Astrocyte (in vitro differentiated cells and primary cell): ENCODE results near the gene PRKCA. TPM values are rescaled to one million over a fixed set of nuclear protein-coding genes. Genes with fewer than 3 reads are reported as not detected.

Experiments used
- DNase-seq: peaks from one replicate; pipeline ENCODE4 v3.0.0-alpha.2; 2010; ENCODE audit warnings: low read depth
- FAIRE-seq: peaks from 2 replicates; lab custom pipeline; 2011; peaks lifted over from hg19 to GRCh38; lab: Jason Lieb, UNC
- H2AFZ ChIP-seq: 2 replicates; pipeline ENCODE4 v1.6.0; 2012; ENCODE audit warnings: low read depth, low read length, inconsistent platforms
- H3K27ac ChIP-seq: 2 replicates; pipeline ENCODE4 v1.5.1; 2011; ENCODE audit warnings: low read depth, low read length, inconsistent platforms
- H3K27me3 ChIP-seq: 2 replicates; pipeline ENCODE4 v1.6.0; 2011; ENCODE audit warnings: low read length, inconsistent platforms; ENCODE audit not compliant: insufficient read depth
- H3K36me3 ChIP-seq: 2 replicates; pipeline ENCODE4 v1.5.1; 2011; ENCODE audit warnings: low read length, inconsistent platforms; ENCODE audit not compliant: insufficient read depth
- H3K4me1 ChIP-seq: 2 replicates; pipeline ENCODE4 v1.5.1; 2011; ENCODE audit warnings: low read length, inconsistent platforms; ENCODE audit not compliant: insufficient read depth
- H3K4me2 ChIP-seq: 2 replicates; pipeline ENCODE4 v1.6.0; 2012; ENCODE audit warnings: low read length, inconsistent platforms
- H3K4me3 ChIP-seq: 2 replicates; pipeline ENCODE4 v1.5.1; 2011; ENCODE audit warnings: low read depth, mild to moderate bottlenecking, low read length, inconsistent platforms; ENCODE audit not compliant: insufficient read depth
- H3K79me2 ChIP-seq: 2 replicates; pipeline ENCODE4 v1.6.0; 2012; ENCODE audit warnings: mild to moderate bottlenecking, low read length, inconsistent platforms; ENCODE audit not compliant: insufficient read depth
- H3K9ac ChIP-seq: 2 replicates; pipeline ENCODE4 v1.6.0; 2012; ENCODE audit warnings: mild to moderate bottlenecking, low read length, inconsistent platforms
- H3K9me3 ChIP-seq: 2 replicates; pipeline ENCODE4 v1.5.1; 2012; ENCODE audit warnings: low read depth, mild to moderate bottlenecking, low read length, inconsistent platforms; ENCODE audit not compliant: insufficient read depth
- H4K20me1 ChIP-seq: 2 replicates; pipeline ENCODE4 v1.6.0; 2012; ENCODE audit warnings: low read length, inconsistent platforms; ENCODE audit not compliant: insufficient read depth
- H3K27ac Mint-ChIP-seq: one replicate; pipeline ENCODE4 v1.8.0; 2021; ENCODE audit warnings: mild to moderate bottlenecking, mixed read lengths; ENCODE audit not compliant: unreplicated experiment
- H3K27me3 Mint-ChIP-seq: one replicate; pipeline ENCODE4 v1.8.0; 2021; ENCODE audit warnings: low read depth, mixed read lengths; ENCODE audit not compliant: unreplicated experiment
- H3K36me3 Mint-ChIP-seq: one replicate; pipeline ENCODE4 v1.8.0; 2021; ENCODE audit warnings: low read depth, mixed read lengths; ENCODE audit not compliant: unreplicated experiment
- H3K4me1 Mint-ChIP-seq: one replicate; pipeline ENCODE4 v1.8.0; 2021; ENCODE audit warnings: low read depth, mixed read lengths; ENCODE audit not compliant: unreplicated experiment
- H3K4me3 Mint-ChIP-seq: one replicate; pipeline ENCODE4 v1.8.0; 2021; ENCODE audit warnings: mild to moderate bottlenecking, moderate library complexity, mixed read lengths; ENCODE audit not compliant: unreplicated experiment
- H3K9me3 Mint-ChIP-seq: one replicate; pipeline ENCODE4 v1.8.0; 2021; ENCODE audit warnings: mild to moderate bottlenecking, mixed read lengths; ENCODE audit not compliant: unreplicated experiment
- EZH2 ChIP-seq: IDR thresholded peaks from 2 replicates; pipeline ENCODE4 v1.6.1; 2012; ENCODE audit warnings: mild to moderate bottlenecking, low read length, inconsistent platforms; ENCODE audit not compliant: insufficient read depth
- total RNA-seq: library from RNA; stranded (reverse); gene quantifications from 2 replicates; pipeline ENCODE4 v1.2.1, GENCODE V29; 2021
- TF ChIP-seq, protein P1 (sequence below): IDR thresholded peaks from 2 replicates; pipeline ENCODE4 v1.5.1; 2011; ENCODE audit warnings: low read depth, mild to moderate bottlenecking, inconsistent platforms, low read length, moderate library complexity; ENCODE audit not compliant: insufficient read depth

The PRKCA gene
- total RNA-seq, 1 donor from 2014 or later: 49.9 TPM

DNA sequence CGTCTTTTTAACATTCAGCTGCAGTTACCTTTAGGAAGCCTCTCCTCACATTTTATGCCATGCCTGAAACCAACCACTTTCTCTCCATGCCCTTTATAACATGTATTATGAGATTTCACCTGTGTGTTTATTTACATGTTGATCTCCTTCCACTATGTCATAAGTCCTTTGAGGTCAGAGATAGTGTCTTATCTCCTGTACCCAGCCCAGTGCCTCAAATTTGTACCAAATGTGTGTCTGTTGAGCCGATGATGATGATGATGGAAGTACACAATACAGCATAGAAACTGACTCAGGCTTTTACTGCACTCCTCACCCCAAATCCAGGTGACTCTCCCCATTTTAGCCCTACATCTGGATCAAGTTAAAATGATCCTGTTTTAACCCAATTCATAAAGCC lies 353.0 kb downstream of the PRKCA start:
- Mint-ChIP-seq H3K4me3 (peak overlapping the region; percentile 28), H3K27ac (no peak overlapping the region)
- TF ChIP-seq, protein P1, sequence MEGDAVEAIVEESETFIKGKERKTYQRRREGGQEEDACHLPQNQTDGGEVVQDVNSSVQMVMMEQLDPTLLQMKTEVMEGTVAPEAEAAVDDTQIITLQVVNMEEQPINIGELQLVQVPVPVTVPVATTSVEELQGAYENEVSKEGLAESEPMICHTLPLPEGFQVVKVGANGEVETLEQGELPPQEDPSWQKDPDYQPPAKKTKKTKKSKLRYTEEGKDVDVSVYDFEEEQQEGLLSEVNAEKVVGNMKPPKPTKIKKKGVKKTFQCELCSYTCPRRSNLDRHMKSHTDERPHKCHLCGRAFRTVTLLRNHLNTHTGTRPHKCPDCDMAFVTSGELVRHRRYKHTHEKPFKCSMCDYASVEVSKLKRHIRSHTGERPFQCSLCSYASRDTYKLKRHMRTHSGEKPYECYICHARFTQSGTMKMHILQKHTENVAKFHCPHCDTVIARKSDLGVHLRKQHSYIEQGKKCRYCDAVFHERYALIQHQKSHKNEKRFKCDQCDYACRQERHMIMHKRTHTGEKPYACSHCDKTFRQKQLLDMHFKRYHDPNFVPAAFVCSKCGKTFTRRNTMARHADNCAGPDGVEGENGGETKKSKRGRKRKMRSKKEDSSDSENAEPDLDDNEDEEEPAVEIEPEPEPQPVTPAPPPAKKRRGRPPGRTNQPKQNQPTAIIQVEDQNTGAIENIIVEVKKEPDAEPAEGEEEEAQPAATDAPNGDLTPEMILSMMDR: no peak
- TF ChIP-seq EZH2: no peak

DNA sequence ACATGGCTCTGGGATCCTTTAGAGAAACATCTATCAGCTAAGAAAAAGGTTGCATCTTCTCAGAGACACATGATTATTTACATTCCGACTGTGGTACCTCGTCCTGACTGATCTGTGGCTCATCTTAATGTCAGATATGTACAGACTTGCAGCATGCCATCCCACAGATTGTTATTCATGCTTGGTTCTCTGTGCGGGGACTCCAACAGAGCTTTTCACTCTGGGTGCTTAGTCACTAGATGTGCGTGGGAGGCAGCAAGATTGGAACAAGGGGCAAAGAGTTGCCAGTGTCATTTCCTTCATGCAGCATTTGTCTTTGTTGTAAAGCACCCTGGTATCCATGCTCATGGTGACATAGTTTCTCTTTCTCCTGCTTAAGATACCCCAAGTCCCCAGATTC lies 353.4 kb downstream of the PRKCA start:
- no peaks in the 10 kb centered on the region for H3K27me3 ChIP-seq
- H3K27ac Mint-ChIP-seq: no peak overlapping the region
- no peak overlapping the region for H3K4me3 ChIP-seq
- H3K4me1 ChIP-seq: peaks cover 13% of the 10 kb centered on the region
- peaks cover 28% of the 10 kb centered on the region for H3K36me3 Mint-ChIP-seq
- H3K4me1 Mint-ChIP-seq: peaks cover 25% of the 10 kb centered on the region
- TF ChIP-seq EZH2: no peak
- TF ChIP-seq, protein P1: no peak
- H3K9ac ChIP-seq: no peak overlapping the region
- H3K79me2 ChIP-seq: no peaks in the 10 kb centered on the region
- no peak overlapping the region for H3K27ac ChIP-seq
- H3K9me3 ChIP-seq: no peaks in the 10 kb centered on the region
- H3K4me3 Mint-ChIP-seq: peak overlapping the region; percentile 28
- DNase-seq (peak; percentile 74), FAIRE-seq (peak; percentile 96)
- H4K20me1 ChIP-seq: peaks cover 6% of the 10 kb centered on the region
- H3K27me3 Mint-ChIP-seq: no peaks in the 10 kb centered on the region
- peak overlapping the region; percentile 56 for H3K4me2 ChIP-seq
- peaks cover 1% of the 10 kb centered on the region for H3K9me3 Mint-ChIP-seq
- H3K36me3 ChIP-seq: no peaks in the 10 kb centered on the region
- H2AFZ ChIP-seq: no peak overlapping the region

More for the DNA sequence above, 353.0 kb downstream of the PRKCA start:
- no peaks in the 10 kb centered on the region for H3K27me3 Mint-ChIP-seq
- no peak overlapping the region for H2AFZ ChIP-seq
- peaks cover 13% of the 10 kb centered on the region for H3K4me1 ChIP-seq
- no peak overlapping the region for H3K9ac ChIP-seq
- no peaks in the 10 kb centered on the region for H3K27me3 ChIP-seq
- H3K4me3 ChIP-seq: no peak overlapping the region
- FAIRE-seq (no peak), DNase-seq (no peak)
- H3K4me1 Mint-ChIP-seq: peaks cover 25% of the 10 kb centered on the region
- no peak overlapping the region for H3K27ac ChIP-seq
- H3K9me3 Mint-ChIP-seq: peaks cover 1% of the 10 kb centered on the region
- peak overlapping the region; percentile 56 for H3K4me2 ChIP-seq
- no peaks in the 10 kb centered on the region for H3K79me2 ChIP-seq
- H4K20me1 ChIP-seq: peaks cover 6% of the 10 kb centered on the region
- H3K36me3 ChIP-seq: no peaks in the 10 kb centered on the region
- H3K9me3 ChIP-seq: no peaks in the 10 kb centered on the region
- peaks cover 28% of the 10 kb centered on the region for H3K36me3 Mint-ChIP-seq

DNA sequence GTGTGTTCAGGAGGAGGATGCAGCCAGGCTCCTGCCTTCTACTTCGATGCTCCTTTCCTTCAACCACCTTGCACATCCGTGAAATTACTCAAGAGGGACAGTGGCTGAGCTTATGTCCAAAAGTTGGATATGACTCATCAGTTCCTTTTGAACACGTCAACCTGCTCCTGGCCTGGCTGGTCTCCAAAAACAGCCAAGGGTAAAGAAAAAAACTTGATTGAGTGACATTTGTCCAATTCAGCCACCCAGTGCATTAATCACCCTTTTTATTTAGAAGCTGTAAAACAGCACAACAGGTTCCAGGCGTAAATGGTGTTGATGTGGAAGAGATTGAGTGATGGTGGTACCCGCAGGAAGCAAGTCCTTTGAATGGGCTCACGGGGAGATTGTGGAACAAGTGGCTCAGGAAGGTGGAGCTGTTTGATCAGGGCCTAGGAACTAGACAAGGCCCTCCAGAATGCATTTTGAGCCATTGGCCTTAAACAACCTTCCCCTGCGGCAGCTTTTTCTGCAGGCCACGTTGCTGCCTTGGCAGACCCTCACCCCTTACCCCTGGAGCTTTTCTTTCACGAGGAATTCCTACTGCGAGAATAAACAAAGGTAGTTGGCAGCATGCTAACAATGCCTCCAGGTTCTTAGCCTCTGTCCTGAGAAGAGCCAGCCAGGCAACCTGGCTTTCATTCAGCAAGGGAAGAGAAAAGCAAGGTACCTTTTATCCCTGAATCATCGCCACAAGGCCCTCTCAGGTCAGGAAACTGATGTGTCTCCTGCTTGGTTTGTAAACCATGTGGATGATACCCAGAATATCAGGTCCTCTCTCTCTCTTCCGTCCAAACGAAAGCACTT lies 359.2 kb downstream of the PRKCA start:
- Mint-ChIP-seq H3K4me3 (no peak overlapping the region), H3K27me3 (no peaks in the 10 kb centered on the region), H3K4me1 (peaks cover 14% of the 10 kb centered on the region), H3K36me3 (peaks cover 24% of the 10 kb centered on the region), H3K27ac (no peak overlapping the region), H3K9me3 (peaks cover 1% of the 10 kb centered on the region)
- Histone ChIP-seq H3K27me3 (no peaks in the 10 kb centered on the region), H4K20me1 (peaks cover 25% of the 10 kb centered on the region), H3K4me3 (no peak overlapping the region), H3K79me2 (no peaks in the 10 kb centered on the region), H3K9ac (no peak overlapping the region), H3K36me3 (no peaks in the 10 kb centered on the region), H3K4me1 (peaks cover 7% of the 10 kb centered on the region), H3K4me2 (no peak overlapping the region), H3K27ac (no peak overlapping the region), H3K9me3 (no peaks in the 10 kb centered on the region), H2AFZ (no peak overlapping the region)
- no peak for TF ChIP-seq EZH2
- TF ChIP-seq, protein P1: no peak
- no peak for FAIRE-seq
- peak; percentile 53 for DNase-seq
